Activated B cell treated with CpG ODN at 0.5 μM for 24 hours (primary cell): Measurements from ENCODE around the gene MEIKIN. TPM values are rescaled to one million over a fixed set of nuclear protein-coding genes. Genes with fewer than 3 reads are reported as not detected.
"Not testable (repeated sequence)": the region's sequence is repeated elsewhere in the genome, so short reads cannot be mapped to it uniquely, and the experiment has no call there.

Experiments
- ATAC-seq: fragments of 200-7000 bp; cut with Tn5 transposase; one replicate; pipeline ENCODE4 v1.10.0; 2021; ENCODE audit warnings: low read depth, mild to moderate bottlenecking, moderate library complexity
- CTCF ChIA-PET: fragments of 350-600 bp; sonication (Branson Sonifier 250); formaldehyde crosslinking; loops from one replicate; lab custom pipeline; 2021; ENCODE audit warnings: antibody characterized with exemption; lab: Charles Lee
- POLR2A ChIA-PET: fragments of 350-600 bp; sonication (Branson Sonifier 250); formaldehyde crosslinking; loops from one replicate; lab custom pipeline; 2021; ENCODE audit warnings: antibody characterized with exemption; lab: Charles Lee
- DNase-seq: peaks from one replicate; pipeline ENCODE4 v3.0.0; 2022
- H3K27ac Mint-ChIP-seq: one replicate; pipeline ENCODE4 v1.8.0; 2020; ENCODE audit warnings: mixed read lengths
- H3K27me3 Mint-ChIP-seq: one replicate; pipeline ENCODE4 v1.8.0; 2021; ENCODE audit warnings: mixed read lengths
- H3K36me3 Mint-ChIP-seq: one replicate; pipeline ENCODE4 v1.8.0; 2021; ENCODE audit warnings: low read depth, mixed read lengths
- H3K4me1 Mint-ChIP-seq: one replicate; pipeline ENCODE4 v1.8.0; 2021; ENCODE audit warnings: mixed read lengths
- H3K4me3 Mint-ChIP-seq: one replicate; pipeline ENCODE4 v1.8.0; 2020; ENCODE audit warnings: mild to moderate bottlenecking, mixed read lengths
- H3K9me3 Mint-ChIP-seq: one replicate; pipeline ENCODE4 v1.8.0; 2020; ENCODE audit warnings: mixed read lengths
- intact Hi-C: fragments of 100-400 bp; cut with micrococcal nuclease; formaldehyde crosslinking; loops from one replicate; pipeline ENCODE4 v1.15.1; 2024
- total RNA-seq: library from RNA; stranded (reverse); gene quantifications from 2 replicates; pipeline ENCODE4 v1.2.3, GENCODE V29; 2022
- TF ChIP-seq, protein P1 (sequence below): fragments of 200-600 bp; IDR thresholded peaks from one replicate; pipeline ENCODE4 v1.8.0; 2022; ENCODE audit warnings: antibody characterized with exemption, mild to moderate bottlenecking

Gene MEIKIN
- total RNA-seq, 1 donor from 2014 or later, result not detected

DNA sequence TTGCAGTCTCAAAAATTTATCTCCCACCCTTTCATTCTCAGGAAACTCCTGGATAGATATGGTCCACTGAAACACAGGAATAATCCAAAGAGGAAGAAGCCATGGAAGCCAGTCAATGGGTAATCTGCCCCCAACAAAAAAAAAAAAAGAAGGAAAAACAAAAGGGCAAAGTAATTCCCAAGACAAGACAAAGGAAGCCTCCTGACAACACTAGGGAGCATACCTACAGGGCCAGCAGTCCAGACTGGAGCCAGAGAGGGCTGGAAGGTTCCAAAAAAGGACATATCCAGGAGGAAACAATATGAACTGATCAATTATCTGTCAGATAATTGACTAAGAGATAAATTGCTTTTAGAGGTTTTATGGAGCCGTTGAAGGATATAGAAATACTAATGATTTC lies 161.6 kb downstream of the MEIKIN start:
- no peak overlapping the region for H3K27ac Mint-ChIP-seq
- CTCF ChIA-PET, result no interaction called here
- H3K36me3 Mint-ChIP-seq, result peaks cover 22% of the 10 kb centered on the region
- peaks cover 42% of the 10 kb centered on the region for H3K4me1 Mint-ChIP-seq
- no peak for DNase-seq
- intact Hi-C loops, result no loop called here
- H3K4me3 Mint-ChIP-seq, result no peak overlapping the region
- TF ChIP-seq, protein P1, sequence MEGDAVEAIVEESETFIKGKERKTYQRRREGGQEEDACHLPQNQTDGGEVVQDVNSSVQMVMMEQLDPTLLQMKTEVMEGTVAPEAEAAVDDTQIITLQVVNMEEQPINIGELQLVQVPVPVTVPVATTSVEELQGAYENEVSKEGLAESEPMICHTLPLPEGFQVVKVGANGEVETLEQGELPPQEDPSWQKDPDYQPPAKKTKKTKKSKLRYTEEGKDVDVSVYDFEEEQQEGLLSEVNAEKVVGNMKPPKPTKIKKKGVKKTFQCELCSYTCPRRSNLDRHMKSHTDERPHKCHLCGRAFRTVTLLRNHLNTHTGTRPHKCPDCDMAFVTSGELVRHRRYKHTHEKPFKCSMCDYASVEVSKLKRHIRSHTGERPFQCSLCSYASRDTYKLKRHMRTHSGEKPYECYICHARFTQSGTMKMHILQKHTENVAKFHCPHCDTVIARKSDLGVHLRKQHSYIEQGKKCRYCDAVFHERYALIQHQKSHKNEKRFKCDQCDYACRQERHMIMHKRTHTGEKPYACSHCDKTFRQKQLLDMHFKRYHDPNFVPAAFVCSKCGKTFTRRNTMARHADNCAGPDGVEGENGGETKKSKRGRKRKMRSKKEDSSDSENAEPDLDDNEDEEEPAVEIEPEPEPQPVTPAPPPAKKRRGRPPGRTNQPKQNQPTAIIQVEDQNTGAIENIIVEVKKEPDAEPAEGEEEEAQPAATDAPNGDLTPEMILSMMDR, result no peak
- POLR2A ChIA-PET, result no interaction called here
- no peaks in the 10 kb centered on the region for H3K27me3 Mint-ChIP-seq
- ATAC-seq, result no peak
- no peaks in the 10 kb centered on the region for H3K9me3 Mint-ChIP-seq

DNA sequence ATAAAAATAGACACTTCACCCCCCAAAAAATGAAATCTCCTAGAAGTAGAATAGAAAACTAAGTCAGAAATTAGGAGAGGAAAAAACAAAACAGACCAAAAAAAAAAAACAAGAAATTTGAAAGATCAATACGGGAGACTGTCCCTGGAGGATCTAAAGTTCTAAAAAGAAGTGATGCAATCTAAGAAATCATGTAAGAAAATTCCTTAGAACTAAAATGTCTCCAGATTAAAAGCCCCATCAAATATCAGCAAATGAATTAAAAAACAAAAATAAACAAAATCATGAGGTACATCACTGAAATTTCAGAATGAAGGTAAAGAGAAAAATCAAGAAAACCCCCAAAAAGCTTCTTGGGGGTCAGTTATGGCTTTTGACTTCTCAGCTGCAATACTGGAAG lies 162.1 kb downstream of the MEIKIN start:
- no peaks in the 10 kb centered on the region for H3K9me3 Mint-ChIP-seq
- H3K4me1 Mint-ChIP-seq, result peaks cover 40% of the 10 kb centered on the region
- ChIA-PET CTCF (no interaction called here), POLR2A (no interaction called here)
- peaks cover 19% of the 10 kb centered on the region for H3K36me3 Mint-ChIP-seq
- no peak for ATAC-seq
- TF ChIP-seq, protein P1, result no peak
- H3K27ac Mint-ChIP-seq, result no peak overlapping the region
- no peaks in the 10 kb centered on the region for H3K27me3 Mint-ChIP-seq
- H3K4me3 Mint-ChIP-seq, result no peak overlapping the region
- no peak for DNase-seq
- intact Hi-C loops, result no loop called here

DNA sequence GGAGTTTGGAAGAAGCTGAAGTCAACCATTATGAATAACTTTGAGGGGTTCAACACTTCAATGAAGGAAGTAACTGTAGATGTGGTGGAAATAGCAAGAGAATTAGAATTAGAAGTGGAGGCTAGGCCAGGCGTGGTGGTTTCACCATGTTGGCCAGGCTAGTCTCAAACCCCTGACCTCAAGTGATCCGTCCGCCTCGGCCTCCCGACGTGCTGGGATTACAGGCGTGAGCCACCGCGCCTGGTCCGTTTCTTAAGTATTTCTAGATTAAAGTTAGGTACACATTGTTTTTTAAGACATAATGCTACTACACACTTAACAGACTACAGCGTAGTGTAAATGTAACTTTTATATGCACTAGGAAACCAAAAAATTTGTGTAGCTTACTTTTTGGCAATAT lies 162.7 kb downstream of the MEIKIN start:
- ATAC-seq (no peak), DNase-seq (no peak)
- H3K4me3 Mint-ChIP-seq, result no peak overlapping the region
- intact Hi-C loops, result no loop called here
- H3K4me1 Mint-ChIP-seq, result peaks cover 39% of the 10 kb centered on the region
- CTCF ChIA-PET, result no interaction called here
- H3K36me3 Mint-ChIP-seq, result peaks cover 18% of the 10 kb centered on the region
- H3K27ac Mint-ChIP-seq, result no peak overlapping the region
- no peaks in the 10 kb centered on the region for H3K9me3 Mint-ChIP-seq
- POLR2A ChIA-PET, result no interaction called here
- H3K27me3 Mint-ChIP-seq, result no peaks in the 10 kb centered on the region
- TF ChIP-seq, protein P1, result no peak

DNA sequence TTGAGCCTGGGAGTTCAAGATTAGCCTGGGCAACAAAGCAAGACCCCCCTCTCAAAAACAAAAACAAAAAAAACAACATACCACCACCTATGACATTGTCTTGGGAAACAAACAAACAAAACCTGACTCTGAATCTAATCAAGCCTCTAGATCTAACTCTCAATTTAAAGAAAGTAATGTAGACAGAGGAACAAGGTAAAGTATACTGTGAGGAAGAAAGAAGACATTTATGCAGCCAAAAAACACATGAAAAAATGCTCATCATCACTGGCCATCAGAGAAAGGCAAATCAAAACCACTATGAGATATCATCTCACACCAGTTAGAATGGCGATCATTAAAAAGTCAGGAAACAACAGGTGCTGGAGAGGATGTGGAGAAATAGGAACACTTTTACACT lies 167.3 kb downstream of the MEIKIN start:
- H3K9me3 Mint-ChIP-seq, DNase-seq, H3K27me3 Mint-ChIP-seq, H3K4me3 Mint-ChIP-seq, ATAC-seq, CTCF ChIA-PET, POLR2A ChIA-PET, intact Hi-C loops, H3K27ac Mint-ChIP-seq: not testable (repeated sequence)
- H3K36me3 Mint-ChIP-seq, result peaks cover 14% of the 10 kb centered on the region
- H3K4me1 Mint-ChIP-seq, result peaks cover 26% of the 10 kb centered on the region

DNA sequence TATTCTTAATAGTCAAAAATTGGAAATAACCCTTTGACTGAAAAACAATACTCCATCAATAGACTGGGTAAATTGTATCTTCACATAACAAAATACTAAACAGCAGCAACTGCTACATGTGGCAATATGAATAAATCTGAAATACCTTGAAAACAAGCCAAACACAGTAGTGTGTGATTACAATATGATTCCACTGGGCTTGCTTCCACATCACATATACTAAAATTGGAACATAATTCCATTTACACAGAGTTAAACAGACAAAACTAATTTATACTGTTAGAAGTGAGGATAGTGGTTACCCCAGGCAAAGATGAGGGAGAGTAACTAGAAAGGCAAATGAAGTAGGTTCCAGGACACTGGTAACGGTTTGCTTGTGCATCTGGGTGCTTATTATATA lies 169.0 kb downstream of the MEIKIN start:
- ATAC-seq (no peak), DNase-seq (no peak)
- H3K27ac Mint-ChIP-seq, result no peak overlapping the region
- H3K4me3 Mint-ChIP-seq, result no peak overlapping the region
- POLR2A ChIA-PET, result no interaction called here
- CTCF ChIA-PET, result no interaction called here
- peaks cover 9% of the 10 kb centered on the region for H3K36me3 Mint-ChIP-seq
- TF ChIP-seq, protein P1, result no peak
- no peaks in the 10 kb centered on the region for H3K9me3 Mint-ChIP-seq
- peaks cover 24% of the 10 kb centered on the region for H3K4me1 Mint-ChIP-seq
- no peaks in the 10 kb centered on the region for H3K27me3 Mint-ChIP-seq
- intact Hi-C loops, result no loop called here

DNA sequence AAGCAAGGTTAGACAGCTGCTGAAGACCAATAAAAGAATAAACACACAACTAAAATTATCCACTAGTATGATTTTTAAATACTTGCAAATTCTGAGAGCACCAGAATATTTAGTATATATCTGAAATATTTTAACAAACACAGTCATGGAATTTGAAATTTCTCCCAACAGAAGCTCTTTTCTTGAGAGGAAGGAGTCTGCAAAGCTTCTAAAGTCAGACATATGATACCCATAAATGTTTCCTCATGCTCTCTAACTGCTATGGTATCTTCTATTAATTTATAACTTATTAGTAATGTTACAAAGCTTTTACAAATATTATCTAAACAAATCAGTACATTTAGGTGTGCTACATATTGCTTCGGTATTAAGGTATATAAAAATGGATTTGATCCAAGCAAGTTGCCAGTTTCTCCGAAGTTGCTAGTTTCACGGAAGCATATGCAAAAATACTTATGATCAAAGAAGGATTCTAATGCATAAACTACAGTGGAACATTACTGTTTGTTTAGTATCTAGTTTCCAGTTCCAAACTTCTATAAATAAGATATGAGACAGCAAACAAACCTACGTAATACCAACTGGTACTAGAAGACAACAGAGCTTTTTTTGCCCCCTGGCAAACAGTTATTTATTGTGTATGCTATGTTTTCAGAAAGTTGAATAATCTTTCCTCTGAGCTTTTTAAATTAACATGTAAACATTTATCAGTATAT lies 170.7 kb downstream of the MEIKIN start:
- Mint-ChIP-seq H3K27me3 (no peaks in the 10 kb centered on the region), H3K9me3 (no peaks in the 10 kb centered on the region), H3K36me3 (peaks cover 5% of the 10 kb centered on the region), H3K27ac (no peak overlapping the region), H3K4me1 (peaks cover 25% of the 10 kb centered on the region), H3K4me3 (no peak overlapping the region)
- DNase-seq, result no peak
- TF ChIP-seq, protein P1, result no peak
- CTCF ChIA-PET, result no interaction called here
- no peak for ATAC-seq
- POLR2A ChIA-PET, result no interaction called here
- intact Hi-C loops, result no loop called here
